Activated T-cell treated with anti-CD3 and anti-CD28 coated beads, Interleukin-2, amount 50 U/mL, for 24 hours (primary cell): ENCODE results near the gene STOML1.
A peak's percentile ranks its signal among the peaks of the same experiment; 100 is the strongest.

Experiments used
- DNase-seq: peaks from one replicate; pipeline ENCODE4 v3.0.0-alpha.2; 2020
- H3K27ac Mint-ChIP-seq: 2 replicates; pipeline ENCODE4 v1.8.0; 2020; ENCODE audit warnings: mild to moderate bottlenecking, mixed read lengths
- H3K27me3 Mint-ChIP-seq: 2 replicates; pipeline ENCODE4 v1.8.0; 2020; ENCODE audit warnings: mixed read lengths
- H3K36me3 Mint-ChIP-seq: 2 replicates; pipeline ENCODE4 v1.8.0; 2020; ENCODE audit warnings: low read depth, mixed read lengths
- H3K4me1 Mint-ChIP-seq: 2 replicates; pipeline ENCODE4 v1.8.0; 2020; ENCODE audit warnings: low read depth, mixed read lengths
- H3K4me3 Mint-ChIP-seq: 2 replicates; pipeline ENCODE4 v1.8.0; 2020; ENCODE audit warnings: mild to moderate bottlenecking, moderate library complexity, mixed read lengths
- H3K9me3 Mint-ChIP-seq: 2 replicates; pipeline ENCODE4 v1.8.0; 2020; ENCODE audit warnings: mixed read lengths

STOML1 gene, protein sequence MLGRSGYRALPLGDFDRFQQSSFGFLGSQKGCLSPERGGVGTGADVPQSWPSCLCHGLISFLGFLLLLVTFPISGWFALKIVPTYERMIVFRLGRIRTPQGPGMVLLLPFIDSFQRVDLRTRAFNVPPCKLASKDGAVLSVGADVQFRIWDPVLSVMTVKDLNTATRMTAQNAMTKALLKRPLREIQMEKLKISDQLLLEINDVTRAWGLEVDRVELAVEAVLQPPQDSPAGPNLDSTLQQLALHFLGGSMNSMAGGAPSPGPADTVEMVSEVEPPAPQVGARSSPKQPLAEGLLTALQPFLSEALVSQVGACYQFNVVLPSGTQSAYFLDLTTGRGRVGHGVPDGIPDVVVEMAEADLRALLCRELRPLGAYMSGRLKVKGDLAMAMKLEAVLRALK

GRCh38 chr15:73991726-73992593 is at the start of gene STOML1:
Gene STOML1, minus strand, starts transcription at chr15:73992295. Its CDS starts 72 bp downstream, at chr15:73992223.
- peaks cover 40% of the 10 kb centered on the region for H3K36me3 Mint-ChIP-seq
- peak; percentile 98 for DNase-seq
- H3K4me1 Mint-ChIP-seq = peaks cover 46% of the 10 kb centered on the region
- H3K27me3 Mint-ChIP-seq = no peaks in the 10 kb centered on the region
- peak within 1 kb of the TSS; percentile 91 for H3K4me3 Mint-ChIP-seq
- H3K27ac Mint-ChIP-seq = peak within 1 kb of the TSS; percentile 95
- no peaks in the 10 kb centered on the region for H3K9me3 Mint-ChIP-seq

DNA sequence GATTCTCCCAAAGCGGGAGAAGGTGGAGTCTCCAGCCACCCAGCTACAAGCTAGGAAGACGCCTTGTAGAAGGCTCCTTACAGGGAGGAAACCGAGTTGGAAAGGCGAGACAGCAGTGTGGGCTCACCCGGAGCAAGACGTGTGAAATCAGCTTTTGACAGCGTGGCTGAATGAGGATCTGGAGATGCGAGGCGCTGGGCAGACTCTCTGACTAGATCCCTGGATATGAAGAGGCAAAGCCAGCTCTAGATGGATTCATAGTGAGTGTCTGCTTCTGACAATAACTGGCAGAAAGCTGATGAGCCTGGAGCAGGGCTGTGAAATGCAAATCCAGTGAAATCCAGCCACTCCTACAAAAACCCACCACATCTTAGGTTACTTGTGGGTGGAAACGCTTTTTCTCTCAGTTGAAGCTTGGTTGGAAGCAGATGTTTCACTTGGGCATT is 49.2 kb upstream of the STOML1 start:
- no peaks in the 10 kb centered on the region for H3K9me3 Mint-ChIP-seq
- H3K27me3 Mint-ChIP-seq = no peaks in the 10 kb centered on the region
- H3K27ac Mint-ChIP-seq = no peak overlapping the region
- H3K4me3 Mint-ChIP-seq = no peak overlapping the region
- DNase-seq = no peak
- H3K4me1 Mint-ChIP-seq = no peaks in the 10 kb centered on the region
- peaks cover 34% of the 10 kb centered on the region for H3K36me3 Mint-ChIP-seq

- H3K27me3 Mint-ChIP-seq = no peaks in the 10 kb centered on the region
- H3K4me3 Mint-ChIP-seq = no peak overlapping the region
- no peaks in the 10 kb centered on the region for H3K9me3 Mint-ChIP-seq
- peaks cover 42% of the 10 kb centered on the region for H3K36me3 Mint-ChIP-seq
- no peaks in the 10 kb centered on the region for H3K4me1 Mint-ChIP-seq
- DNase-seq = no peak
- peak overlapping the region; percentile 15 for H3K27ac Mint-ChIP-seq
These were observed 48.2 kb upstream of the STOML1 start for GRCh38 chr15:74040109-74040850.

DNA sequence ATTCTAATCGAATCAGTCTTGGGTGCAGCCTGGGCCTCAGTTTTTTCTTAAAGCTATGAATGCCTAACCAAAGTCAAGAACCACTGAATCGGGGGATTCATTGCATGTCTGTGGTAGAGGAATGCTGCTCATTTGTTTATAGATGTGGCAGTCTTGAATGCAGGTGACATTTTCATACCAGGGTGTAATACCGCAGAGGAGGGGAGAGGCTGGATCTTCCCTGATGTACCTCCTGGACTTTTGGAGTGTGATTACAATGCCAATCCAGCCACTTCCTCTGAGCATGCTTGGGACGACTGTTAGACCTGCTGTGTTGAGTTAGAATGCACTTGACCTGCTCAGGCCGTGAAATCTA is 47.5 kb upstream of the STOML1 start:
- DNase-seq = no peak
- H3K9me3 Mint-ChIP-seq = no peaks in the 10 kb centered on the region
- H3K4me3 Mint-ChIP-seq = no peak overlapping the region
- H3K36me3 Mint-ChIP-seq = peaks cover 47% of the 10 kb centered on the region
- H3K27me3 Mint-ChIP-seq = no peaks in the 10 kb centered on the region
- no peak overlapping the region for H3K27ac Mint-ChIP-seq
- H3K4me1 Mint-ChIP-seq = no peaks in the 10 kb centered on the region

DNA sequence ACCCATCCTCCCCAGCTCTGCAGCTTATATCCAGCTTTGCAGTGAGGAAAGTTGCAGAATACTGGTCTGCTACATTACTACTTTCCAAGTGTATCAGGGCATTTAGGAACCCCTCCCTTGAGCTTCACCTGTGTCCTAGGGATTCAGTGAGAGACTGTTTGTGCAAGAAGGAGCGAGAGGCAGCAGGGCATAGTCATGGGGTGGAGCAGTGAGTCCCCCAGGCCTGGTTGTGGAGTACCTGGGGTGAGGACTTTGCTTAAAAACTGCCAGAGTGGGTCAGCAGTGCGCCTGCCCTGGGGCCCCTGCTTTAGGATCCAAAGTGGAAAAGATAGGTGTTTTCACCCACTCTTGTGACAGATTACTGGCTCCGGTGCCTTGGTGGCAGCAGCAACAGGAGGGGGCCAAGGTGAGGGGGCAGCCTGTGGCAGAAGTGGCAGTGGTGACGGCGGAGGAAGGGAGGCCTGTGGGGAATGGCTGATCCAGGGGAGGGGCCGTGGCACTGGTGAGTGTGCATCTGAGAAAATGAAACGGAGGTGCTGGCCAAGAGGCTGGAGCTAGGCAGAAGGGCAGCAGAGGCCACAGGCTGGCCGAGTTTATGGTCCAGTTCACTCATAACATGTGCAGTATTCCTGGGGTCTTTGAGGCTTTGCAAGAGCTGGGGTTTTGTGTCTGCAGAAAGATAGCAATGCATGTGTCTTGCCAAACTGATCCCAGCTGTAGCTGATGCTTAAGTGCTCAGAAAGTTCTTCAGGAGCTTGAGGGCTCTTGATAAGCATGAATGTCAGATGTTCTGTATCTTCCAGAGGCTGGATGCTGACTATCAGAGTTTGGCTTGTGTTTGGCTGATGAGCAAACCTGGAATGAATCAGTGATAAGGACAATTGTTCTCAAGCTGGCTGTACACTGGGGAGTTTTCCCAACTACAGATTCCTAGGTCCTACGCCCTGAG is 46.9 kb upstream of the STOML1 start:
- H3K27ac Mint-ChIP-seq = no peak overlapping the region
- no peak overlapping the region for H3K4me3 Mint-ChIP-seq
- peaks cover 52% of the 10 kb centered on the region for H3K36me3 Mint-ChIP-seq
- no peaks in the 10 kb centered on the region for H3K9me3 Mint-ChIP-seq
- H3K4me1 Mint-ChIP-seq = no peaks in the 10 kb centered on the region
- H3K27me3 Mint-ChIP-seq = no peaks in the 10 kb centered on the region
- no peak for DNase-seq

GRCh38 chr15:74037171-74038117 is 45.3 kb upstream of the STOML1 start:
- DNase-seq = peak; percentile 22
- Mint-ChIP-seq H3K4me3 (no peak overlapping the region), H3K4me1 (no peaks in the 10 kb centered on the region), H3K27me3 (no peaks in the 10 kb centered on the region), H3K9me3 (no peaks in the 10 kb centered on the region), H3K27ac (peak overlapping the region; percentile 47), H3K36me3 (peaks cover 55% of the 10 kb centered on the region)

GRCh38 chr15:74036271-74037170 is 44.4 kb upstream of the STOML1 start:
- Mint-ChIP-seq H3K27me3 (no peaks in the 10 kb centered on the region), H3K9me3 (no peaks in the 10 kb centered on the region), H3K36me3 (peaks cover 61% of the 10 kb centered on the region), H3K4me3 (no peak overlapping the region), H3K4me1 (no peaks in the 10 kb centered on the region), H3K27ac (peak overlapping the region; percentile 68)
- DNase-seq = peak; percentile 1

- Mint-ChIP-seq H3K27me3 (no peaks in the 10 kb centered on the region), H3K4me1 (no peaks in the 10 kb centered on the region), H3K36me3 (peaks cover 68% of the 10 kb centered on the region), H3K4me3 (no peak overlapping the region), H3K27ac (no peak overlapping the region), H3K9me3 (no peaks in the 10 kb centered on the region)
- no peak for DNase-seq
These were observed 43.3 kb upstream of the STOML1 start for GRCh38 chr15:74035121-74036017.

DNA sequence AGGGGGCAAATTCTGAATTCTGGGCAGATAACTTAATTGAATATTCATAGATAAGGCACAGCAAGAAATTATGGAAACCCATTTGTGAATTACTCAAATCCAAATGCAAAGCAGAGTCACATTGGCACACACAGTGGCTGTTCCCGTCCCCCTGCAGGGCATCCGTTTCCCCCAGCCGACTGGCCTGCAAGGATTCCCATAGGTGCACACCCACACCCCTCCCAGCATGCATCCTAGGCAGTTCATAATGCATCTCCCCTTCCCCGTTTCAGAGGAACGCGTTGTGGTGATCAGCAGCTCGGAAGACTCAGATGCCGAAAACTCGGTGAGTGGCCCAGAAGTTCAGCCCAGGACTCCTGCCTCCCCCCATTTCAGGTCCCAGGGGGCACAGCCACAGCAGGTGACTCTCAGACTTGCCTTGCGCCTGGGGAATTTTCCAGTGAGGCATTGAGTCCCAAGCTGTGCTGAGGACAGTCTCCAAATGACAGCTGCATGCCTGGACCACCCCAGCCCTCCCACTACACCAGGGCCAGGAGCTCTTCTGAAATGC is 42.2 kb upstream of the STOML1 start:
- H3K36me3 Mint-ChIP-seq = peaks cover 74% of the 10 kb centered on the region

GRCh38 chr15:74032606-74033561 is 40.8 kb upstream of the STOML1 start:
- H3K4me1 Mint-ChIP-seq = no peaks in the 10 kb centered on the region

More for the DNA sequence above, 42.2 kb upstream of the STOML1 start:
- peak overlapping the region; percentile 59 for H3K27ac Mint-ChIP-seq
- H3K27me3 Mint-ChIP-seq = no peaks in the 10 kb centered on the region
- DNase-seq = peak; percentile 17
- no peaks in the 10 kb centered on the region for H3K9me3 Mint-ChIP-seq
- H3K4me3 Mint-ChIP-seq = no peak overlapping the region
- no peaks in the 10 kb centered on the region for H3K4me1 Mint-ChIP-seq

More at GRCh38 chr15:74032606-74033561, 40.8 kb upstream of the STOML1 start:
- H3K27me3 Mint-ChIP-seq = no peaks in the 10 kb centered on the region
- no peak for DNase-seq
- H3K9me3 Mint-ChIP-seq = no peaks in the 10 kb centered on the region
- H3K4me3 Mint-ChIP-seq = no peak overlapping the region
- peaks cover 82% of the 10 kb centered on the region for H3K36me3 Mint-ChIP-seq
- no peak overlapping the region for H3K27ac Mint-ChIP-seq
